IMR-90 (cell line): Measurements from ENCODE around the gene GFER. TPM values are rescaled to one million over a fixed set of nuclear protein-coding genes. Genes with fewer than 3 reads are reported as not detected.

Experiments used
- ATAC-seq: fragments of 200-7000 bp; cut with Tn5 transposase; 2 replicates; pipeline ENCODE4 v1.9.1; 2020; ENCODE audit warnings: low read depth, mild to moderate bottlenecking, moderate library complexity
- BruUV-seq: library from RNA; stranded (reverse); fragments of 400-500 nt; replicated peaks from 2 replicates; lab custom pipeline; 2021; lab: Mats Ljungman, UMichigan
- CTCF ChIA-PET: fragments of 300-600 bp; formaldehyde crosslinking; extraction: SDS; loops from one replicate; lab custom pipeline; 2021; ENCODE audit warnings: antibody characterized with exemption; lab: Yijun Ruan, JAX
- POLR2A ChIA-PET: fragments of 300-600 bp; sonication (Branson Sonifier 250); formaldehyde crosslinking; loops from one replicate; lab custom pipeline; 2022; ENCODE audit warnings: antibody characterized with exemption; ENCODE audit not compliant: unreplicated experiment; lab: Charles Lee
- DNase-seq: peaks from one replicate; pipeline ENCODE4 v3.0.0; 2013
- H2AFZ ChIP-seq: replicated peaks from 2 replicates; pipeline ENCODE3; 2013; ENCODE audit warnings: low read length, mild to moderate bottlenecking; ENCODE audit not compliant: poor library complexity
- H2AK5ac ChIP-seq: 2 replicates; pipeline ENCODE4 v1.6.1; 2013; ENCODE audit warnings: low read depth, low read length, inconsistent platforms
- H2AK9ac ChIP-seq: replicated peaks from 2 replicates; pipeline ENCODE3; 2013; ENCODE audit warnings: mild to moderate bottlenecking, low read depth, low read length, moderate library complexity; ENCODE audit not compliant: poor library complexity
- H2BK120ac ChIP-seq: 2 replicates; pipeline ENCODE4 v1.6.1; 2013; ENCODE audit warnings: low read depth, low read length, inconsistent platforms
- H2BK15ac ChIP-seq: 3 replicates; pipeline ENCODE4 v1.6.1; 2013; ENCODE audit warnings: low read depth, low read length, inconsistent platforms
- H2BK20ac ChIP-seq: 2 replicates; pipeline ENCODE4 v1.6.1; 2013; ENCODE audit warnings: low read depth, mild to moderate bottlenecking, inconsistent platforms, low read length, moderate library complexity
- H2BK5ac ChIP-seq: 2 replicates; pipeline ENCODE4 v1.6.1; 2013; ENCODE audit warnings: mild to moderate bottlenecking, low read depth, low read length, inconsistent platforms; ENCODE audit not compliant: poor library complexity, severe bottlenecking
- H3K14ac ChIP-seq: replicated peaks from 2 replicates; pipeline ENCODE4 v1.6.1; 2013; ENCODE audit warnings: low read depth, low read length, inconsistent platforms
- H3K18ac ChIP-seq: 2 replicates; pipeline ENCODE4 v1.6.1; 2013; ENCODE audit warnings: low read depth, low read length, control low read depth
- H3K23ac ChIP-seq: 2 replicates; pipeline ENCODE4 v1.6.1; 2013; ENCODE audit warnings: low read depth, low read length, inconsistent platforms
- H3K27ac ChIP-seq: 2 replicates; pipeline ENCODE4 v1.5.1; 2013; ENCODE audit warnings: mild to moderate bottlenecking, control low read depth, low read length; ENCODE audit not compliant: insufficient read depth
- H3K27me3 ChIP-seq: 2 replicates; pipeline ENCODE4 v1.6.1; 2013; ENCODE audit warnings: low read length; ENCODE audit not compliant: control insufficient read depth, insufficient read depth
- H3K36me3 ChIP-seq: 2 replicates; pipeline ENCODE4 v1.6.1; 2013; ENCODE audit warnings: low read length, mixed read lengths; ENCODE audit not compliant: control insufficient read depth, insufficient read depth
- H3K4ac ChIP-seq: 2 replicates; pipeline ENCODE4 v1.6.1; 2013; ENCODE audit warnings: low read depth, low read length, inconsistent platforms
- H3K4me1 ChIP-seq: 2 replicates; pipeline ENCODE4 v1.6.1; 2013; ENCODE audit warnings: low read length, mixed read lengths; ENCODE audit not compliant: control insufficient read depth, insufficient read depth
- H3K4me2 ChIP-seq: 2 replicates; pipeline ENCODE4 v1.6.1; 2013; ENCODE audit warnings: low read depth, mild to moderate bottlenecking, control low read depth, low read length, moderate library complexity
- H3K4me3 ChIP-seq: 2 replicates; pipeline ENCODE4 v1.5.1; 2013; ENCODE audit warnings: low read depth, mild to moderate bottlenecking, control low read depth, low read length, moderate library complexity; ENCODE audit not compliant: insufficient read depth
- H3K56ac ChIP-seq: 2 replicates; pipeline ENCODE4 v1.6.1; 2013; ENCODE audit warnings: low read length, inconsistent platforms; ENCODE audit not compliant: insufficient read depth; ENCODE audit errors: extremely low read depth
- H3K79me1 ChIP-seq, 2 experiments: 2 replicates each; pipeline ENCODE4 v1.6.1; 2013; ENCODE audit warnings: low read length in 2 of 2, inconsistent platforms in 1 of 2, low read depth in 1 of 2
- H3K9ac ChIP-seq: 2 replicates; pipeline ENCODE4 v1.6.1; 2013; ENCODE audit warnings: low read depth, low read length, control low read depth
- H3K9me1 ChIP-seq: 2 replicates; pipeline ENCODE4 v1.6.1; 2013; ENCODE audit warnings: low read length, inconsistent platforms; ENCODE audit not compliant: insufficient read depth
- H3K9me3 ChIP-seq: 2 replicates; pipeline ENCODE4 v1.6.1; 2013; ENCODE audit warnings: low read length; ENCODE audit not compliant: control insufficient read depth, insufficient read depth
- H4K20me1 ChIP-seq: 2 replicates; pipeline ENCODE4 v1.6.1; 2013; ENCODE audit warnings: low read length, inconsistent platforms; ENCODE audit not compliant: insufficient read depth
- H4K5ac ChIP-seq: 2 replicates; pipeline ENCODE4 v1.6.1; 2013; ENCODE audit warnings: mild to moderate bottlenecking, low read depth, low read length, control low read depth
- H4K8ac ChIP-seq, 2 experiments: 2 replicates each; pipeline ENCODE4 v1.6.1; 2013; ENCODE audit warnings: low read depth in 2 of 2, low read length in 2 of 2, control low read depth in 1 of 2, inconsistent platforms in 1 of 2
- H4K91ac ChIP-seq: 2 replicates; pipeline ENCODE4 v1.6.1; 2013; ENCODE audit warnings: low read depth, low read length, inconsistent platforms; ENCODE audit not compliant: insufficient read depth
- BHLHE40 ChIP-seq: fragments of 150-350 bp; IDR thresholded peaks from 2 replicates; pipeline ENCODE4 v1.6.1; 2016; ENCODE audit warnings: mild to moderate bottlenecking, low read depth, low read length
- CEBPB ChIP-seq: IDR thresholded peaks from 2 replicates; pipeline ENCODE4 v1.6.1; 2012; ENCODE audit warnings: low read depth, low read length, improper control_type of control experiment
- WGBS, 2 experiments: methylation state at CpG; one replicate each; pipeline versions ENCODE4 v1.1.5 to v1.1.7; 2013; ENCODE audit warnings: missing lambda C conversion rate in 2 of 2; ENCODE audit not compliant: insufficient read length in 1 of 2; ENCODE audit errors: extremely low coverage in 2 of 2; 5-methylcytosine and 5-hydroxymethylcytosine counted together
- dilution Hi-C: fragments of 300-500 bp; cut with HindIII; formaldehyde crosslinking; loops from one replicate; pipeline ENCODE4 v1.14.3; 2018; ENCODE audit warnings: low sequenced_read_pairs; ENCODE audit not compliant: unreplicated experiment
- in situ Hi-C: fragments of 300-500 bp; cut with MboI; formaldehyde crosslinking; loops from 3 replicates; pipeline ENCODE4 v1.14.3; 2019; ENCODE audit warnings: low sequenced_read_pairs, inconsistent platforms, mixed read lengths
- intact Hi-C: fragments of 100-400 bp; cut with micrococcal nuclease; formaldehyde crosslinking; loops from 2 replicates; pipeline ENCODE4 v1.10.0; 2022
- polyA plus RNA-seq, 3 experiments: library from polyadenylated mRNA; depleted of rRNA; stranded (reverse); fragments of >200 nt; gene quantifications; 2 replicates each; pipeline ENCODE4 v1.2.3, GENCODE V29; 2012; ENCODE audit warnings: low replicate concordance in 1 of 3
- total RNA-seq: library from RNA; depleted of rRNA; stranded (reverse); fragments of >200 nt; gene quantifications from 2 replicates; pipeline ENCODE4 v1.2.3, GENCODE V29; 2012
- TF ChIP-seq, protein P1 (sequence below): fragments of 150-350 bp; IDR thresholded peaks from 2 replicates; pipeline ENCODE4 v1.6.1; 2017; ENCODE audit warnings: mild to moderate bottlenecking, antibody characterized with exemption, low read length, low read depth

The GFER gene
- total and polyA plus RNA-seq, 2 of the 4 experiments (the other 2 are of a cell fraction) = 6.8 to 19.8 TPM

DNA sequence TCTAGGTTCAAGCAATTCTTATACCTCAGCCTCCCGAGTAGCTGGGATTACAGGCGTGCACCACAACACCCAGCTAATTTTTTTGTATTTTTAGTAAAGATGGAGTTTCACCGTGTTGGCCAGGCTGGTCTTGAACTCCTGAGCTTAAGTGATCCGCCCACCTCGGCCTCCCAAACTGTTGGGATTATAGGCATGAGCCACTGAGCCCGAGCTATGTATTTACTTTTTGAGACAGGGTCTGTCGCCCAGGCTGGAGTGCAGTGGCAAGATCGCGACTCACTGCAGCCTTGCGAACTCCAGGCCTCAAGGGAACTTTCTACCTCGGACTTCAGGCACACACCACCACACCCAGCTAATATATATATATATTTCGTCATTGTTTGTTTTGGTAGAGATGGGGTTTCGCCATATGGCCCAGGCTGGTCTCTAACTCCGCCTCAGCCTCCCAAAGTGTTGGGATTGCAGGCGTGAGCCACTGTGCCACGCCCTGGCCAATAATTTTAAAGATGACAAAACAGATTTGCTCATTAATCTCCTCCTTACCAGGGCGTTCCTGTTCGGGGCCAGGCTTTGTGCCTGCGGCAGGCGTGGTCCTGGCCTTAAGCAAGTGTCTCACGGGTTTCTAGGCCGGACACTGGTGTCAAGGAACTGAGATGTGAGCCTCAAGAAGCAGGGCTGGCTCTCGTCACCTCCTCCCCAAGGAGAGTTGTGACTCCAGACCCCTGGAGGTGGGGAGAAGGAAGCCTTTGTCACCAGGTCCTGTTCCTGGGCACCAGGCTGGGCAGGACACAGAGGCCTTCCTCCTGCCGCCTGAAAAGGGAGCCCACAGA lies 31.3 kb downstream of the GFER start:
- H3K9me1 ChIP-seq = peaks cover 6% of the 10 kb centered on the region
- H3K27me3 ChIP-seq = peaks cover 15% of the 10 kb centered on the region; the same call in 1 of the 2 replicates
- no peak overlapping the region for H3K27ac ChIP-seq
- no TSS peak for BruUV-seq
- ATAC-seq (peak; percentile 67), DNase-seq (peak; percentile 47)
- no peak overlapping the region; the same call in 1 of the 2 replicates for H3K23ac ChIP-seq
- H4K8ac ChIP-seq = peak overlapping the region in 1 of 2 experiments; percentile 18; a peak in 1 of 4 replicates
- H4K5ac ChIP-seq = no peak overlapping the region
- ChIA-PET POLR2A (no interaction called here), CTCF (no interaction called here)
- H3K4me3 ChIP-seq = no peak overlapping the region
- peak overlapping the region; percentile 72 for H2AFZ ChIP-seq
- H3K4me1 ChIP-seq = peaks cover 7% of the 10 kb centered on the region
- H2BK20ac ChIP-seq = no peak overlapping the region
- H4K20me1 ChIP-seq = no peaks in the 10 kb centered on the region
- peak overlapping the region; percentile 76; the same call in 1 of the 2 replicates for H3K14ac ChIP-seq
- peaks cover 4 to 7% of the 10 kb centered on the region in 2 experiments; a peak in 3 of 4 replicates for H3K79me1 ChIP-seq
- no peaks in the 10 kb centered on the region for H3K9me3 ChIP-seq
- H3K4ac ChIP-seq = peak overlapping the region; percentile 81
- no peak overlapping the region; the same call in 2 of the 3 replicates for H2BK15ac ChIP-seq
- peak overlapping the region; percentile 24; the same call in 1 of the 2 replicates for H3K18ac ChIP-seq
- no peaks in the 10 kb centered on the region for H3K36me3 ChIP-seq
- dilution Hi-C loops = no loop called here
- H3K4me2 ChIP-seq = no peak overlapping the region
- H4K91ac ChIP-seq = peak overlapping the region; percentile 6; the same call in 1 of the 2 replicates
- no peak overlapping the region for H2BK5ac ChIP-seq
- peak overlapping the region; percentile 72 for H2AK9ac ChIP-seq
- peak overlapping the region; percentile 74 for H2AK5ac ChIP-seq
- TF ChIP-seq, protein P1, sequence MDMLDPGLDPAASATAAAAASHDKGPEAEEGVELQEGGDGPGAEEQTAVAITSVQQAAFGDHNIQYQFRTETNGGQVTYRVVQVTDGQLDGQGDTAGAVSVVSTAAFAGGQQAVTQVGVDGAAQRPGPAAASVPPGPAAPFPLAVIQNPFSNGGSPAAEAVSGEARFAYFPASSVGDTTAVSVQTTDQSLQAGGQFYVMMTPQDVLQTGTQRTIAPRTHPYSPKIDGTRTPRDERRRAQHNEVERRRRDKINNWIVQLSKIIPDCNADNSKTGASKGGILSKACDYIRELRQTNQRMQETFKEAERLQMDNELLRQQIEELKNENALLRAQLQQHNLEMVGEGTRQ = no peak
- TF ChIP-seq CEBPB (peak; percentile 56; the same call in 1 of the 2 replicates), BHLHE40 (no peak)
- in situ Hi-C loops = no loop called here
- H2BK120ac ChIP-seq = peak overlapping the region; percentile 14
- intact Hi-C loops = no loop called here
- no peak overlapping the region for H3K9ac ChIP-seq
- WGBS, 2 experiments = 55% methylated on average over 2 of the region's 24 CpGs; no CpG with 5 or more reads in 1 of the 2 experiments
- no peak overlapping the region for H3K56ac ChIP-seq
